GM12878 (cell line): ENCODE data around the gene MAML2. TPM values are rescaled to one million over a fixed set of nuclear protein-coding genes. Genes with fewer than 3 reads are reported as not detected.

Experiments
- ATAC-seq: fragments of 200-7000 bp; cut with Tn5 transposase; 3 replicates; pipeline ENCODE4 v1.9.1; 2020; ENCODE audit warnings: mild to moderate bottlenecking, moderate library complexity
- BruUV-seq: library from RNA; stranded (reverse); fragments of 400-500 nt; replicated peaks from 2 replicates; lab custom pipeline; 2021; lab: Mats Ljungman, UMichigan
- CTCF ChIA-PET: fragments of 300-600 bp; sonication (Branson Sonifier 250); formaldehyde crosslinking; extraction: SDS; loops from one replicate; lab custom pipeline; 2021; ENCODE audit warnings: inconsistent platforms; lab: Yijun Ruan, JAX
- POLR2A ChIA-PET: fragments of 350-600 bp; formaldehyde crosslinking; extraction: SDS; loops from one replicate; lab custom pipeline; 2021; ENCODE audit warnings: inconsistent platforms; lab: Charles Lee
- RAD21 ChIA-PET: fragments of 300-600 bp; sonication (Branson Sonifier 250); formaldehyde crosslinking; loops from one replicate; lab custom pipeline; 2023; ENCODE audit warnings: antibody characterized with exemption; ENCODE audit not compliant: unreplicated experiment; lab: Charles Lee
- SMC1A ChIA-PET: fragments of 300-600 bp; sonication (Branson Sonifier 250); formaldehyde crosslinking; loops from one replicate; lab custom pipeline; 2023; ENCODE audit not compliant: unreplicated experiment, uncharacterized antibody; lab: Charles Lee
- DNase-seq: peaks from one replicate; pipeline ENCODE4 v3.0.0-alpha.2; 2011; ENCODE audit warnings: low read depth, low spot score
- FAIRE-seq: peaks from 3 replicates; lab custom pipeline; 2011; peaks lifted over from hg19 to GRCh38; lab: Jason Lieb, UNC
- H2AFZ ChIP-seq: 2 replicates; pipeline ENCODE4 v1.6.0; 2011; ENCODE audit warnings: low read depth, low read length, control low read depth; ENCODE audit not compliant: control insufficient read depth
- H3K27ac ChIP-seq: 2 replicates; pipeline ENCODE4 v1.5.1; 2011; ENCODE audit warnings: control low read depth; ENCODE audit not compliant: control insufficient read depth, insufficient read depth
- H3K27me3 ChIP-seq, 2 experiments: replicated peaks in 1 of 2; 2 replicates each; pipeline versions ENCODE4 v1.6.0 to v1.6.1; 2011; ENCODE audit warnings: low read length in 1 of 2; ENCODE audit not compliant: control insufficient read depth in 2 of 2, insufficient read depth in 2 of 2
- H3K36me3 ChIP-seq, 2 experiments: 2 replicates each; pipeline ENCODE4 v1.5.1; 2011; ENCODE audit warnings: low read length in 1 of 2; ENCODE audit not compliant: control insufficient read depth in 2 of 2, insufficient read depth in 2 of 2
- H3K4me1 ChIP-seq: 2 replicates; pipeline ENCODE4 v1.6.1; 2011; ENCODE audit warnings: mild to moderate bottlenecking, low read length, moderate library complexity, mixed read lengths; ENCODE audit not compliant: control insufficient read depth, insufficient read depth
- H3K4me2 ChIP-seq: 2 replicates; pipeline ENCODE4 v1.6.0; 2011; ENCODE audit warnings: control low read depth; ENCODE audit not compliant: control insufficient read depth, insufficient read depth
- H3K4me3 ChIP-seq: fragments of 200-600 bp; sonication (generic); 2 replicates; pipeline ENCODE4 v1.5.1; 2016
- H3K79me2 ChIP-seq: 2 replicates; pipeline ENCODE4 v1.6.0; 2011; ENCODE audit warnings: low read length; ENCODE audit not compliant: control insufficient read depth, insufficient read depth
- H3K9ac ChIP-seq: 2 replicates; pipeline ENCODE4 v1.8.0; 2011; ENCODE audit warnings: low read length, control low read depth, mixed read lengths; ENCODE audit not compliant: control insufficient read depth, insufficient read depth
- H3K9me3 ChIP-seq: replicated peaks from 3 replicates; pipeline ENCODE4 v1.5.1; 2011; ENCODE audit warnings: mild to moderate bottlenecking, low read length; ENCODE audit not compliant: control insufficient read depth, insufficient read depth
- H4K20me1 ChIP-seq: 2 replicates; pipeline ENCODE4 v1.6.0; 2011; ENCODE audit not compliant: control insufficient read depth, insufficient read depth
- CREM ChIP-seq: IDR thresholded peaks from 2 replicates; pipeline ENCODE4 v1.6.1; 2014; ENCODE audit warnings: antibody characterized with exemption, low read depth
- EED ChIP-seq: sonication (generic); IDR thresholded peaks from 2 replicates; pipeline ENCODE4 v1.6.1; 2016; ENCODE audit warnings: antibody characterized with exemption, low read depth
- IRF4 ChIP-seq: IDR thresholded peaks from 2 replicates; pipeline ENCODE4 v1.6.1; 2011; ENCODE audit warnings: low read depth, low read length
- KDM1A ChIP-seq: fragments of 200-600 bp; sonication (generic); IDR thresholded peaks from 2 replicates; pipeline ENCODE4 v1.6.1; 2016; ENCODE audit warnings: borderline replicate concordance
- MYC ChIP-seq: IDR thresholded peaks from 2 replicates; pipeline ENCODE4 v1.6.1; 2011; ENCODE audit warnings: mild to moderate bottlenecking, low read length, moderate library complexity, inconsistent platforms; ENCODE audit not compliant: insufficient read depth, insufficient replicate concordance, insufficient read length, severe bottlenecking
- PML ChIP-seq: IDR thresholded peaks from 2 replicates; pipeline ENCODE4 v1.6.1; 2012; ENCODE audit warnings: low read length, inconsistent platforms
- POLR2AphosphoS2 ChIP-seq: IDR thresholded peaks from 2 replicates; pipeline ENCODE4 v1.6.1; 2011; ENCODE audit warnings: low read depth, mild to moderate bottlenecking, low read length, improper control_type of control experiment, moderate library complexity
- YY1 ChIP-seq: IDR thresholded peaks from 2 replicates; pipeline ENCODE4 v1.6.1; 2011; ENCODE audit warnings: low read depth, mild to moderate bottlenecking, low read length
- ZNF384 ChIP-seq: IDR thresholded peaks from 2 replicates; pipeline ENCODE4 v1.6.1; 2012; ENCODE audit warnings: low read depth, mild to moderate bottlenecking, low read length, improper control_type of control experiment, borderline replicate concordance
- WGBS: methylation state at CpG from one replicate; pipeline ENCODE4 v1.1.6; 2016; ENCODE audit warnings: low lambda C conversion rate; ENCODE audit not compliant: insufficient replicate concordance, insufficient coverage; ENCODE audit errors: missing lambda C conversion rate; 5-methylcytosine and 5-hydroxymethylcytosine counted together
- in situ Hi-C: fragments of 300-500 bp; cut with MboI; formaldehyde crosslinking; loops from 9 replicates; pipeline ENCODE4 v1.14.3; 2018; ENCODE audit warnings: mixed read lengths
- intact Hi-C: fragments of 100-400 bp; cut with micrococcal nuclease; formaldehyde crosslinking; loops from one replicate; pipeline ENCODE4 v1.14.2; 2022; ENCODE audit not compliant: unreplicated experiment
- polyA plus RNA-seq, 11 experiments: library from polyadenylated mRNA; depleted of rRNA in 4 of 11; unstranded in 6 of 11; stranded (reverse) in 5 of 11; fragments of >200 nt; fragmentation: Nextera tagmentation in 4 of 11; fragmentation: Illumina TruSeq in 1 of 11; extraction: Ambion mirVana in 4 of 11; extraction: Trizol in 1 of 11; gene quantifications; 1 replicate in 1 of 11; 2 replicates in 10 of 11; pipeline versions ENCODE4 v1.2.1 to v1.2.3, GENCODE V29; 2011 to 2016; ENCODE audit warnings: inconsistent platforms in 2 of 11, missing spikeins in 2 of 11, low read depth in 1 of 11
- total RNA-seq, 4 experiments: library from RNA; depleted of rRNA in 3 of 4; stranded (reverse); fragments of >200 nt in 3 of 4; fragmentation: Illumina TruSeq in 1 of 4; extraction: Trizol in 1 of 4; gene quantifications; 2 replicates each; pipeline versions ENCODE4 v1.2.1 to v1.2.3, GENCODE V29; 2013 to 2021
- TF ChIP-seq, protein P1 (sequence below): fragments of 150-350 bp; IDR thresholded peaks from 2 replicates; pipeline ENCODE4 v1.6.1; 2014; ENCODE audit warnings: mild to moderate bottlenecking, low read depth, low read length
- TF ChIP-seq, protein P2 (sequence below): fragments of 450-650 bp; IDR thresholded peaks from 2 replicates; pipeline ENCODE4 v1.6.1; 2017; ENCODE audit warnings: antibody characterized with exemption, mild to moderate bottlenecking, moderate library complexity

The MAML2 gene
- total and polyA plus RNA-seq, 10 of the 15 experiments (the other 5 are each of a cell fraction or from before 2014, with no cell fraction given): 2.5 to 15.1 (median 12.0) TPM

DNA sequence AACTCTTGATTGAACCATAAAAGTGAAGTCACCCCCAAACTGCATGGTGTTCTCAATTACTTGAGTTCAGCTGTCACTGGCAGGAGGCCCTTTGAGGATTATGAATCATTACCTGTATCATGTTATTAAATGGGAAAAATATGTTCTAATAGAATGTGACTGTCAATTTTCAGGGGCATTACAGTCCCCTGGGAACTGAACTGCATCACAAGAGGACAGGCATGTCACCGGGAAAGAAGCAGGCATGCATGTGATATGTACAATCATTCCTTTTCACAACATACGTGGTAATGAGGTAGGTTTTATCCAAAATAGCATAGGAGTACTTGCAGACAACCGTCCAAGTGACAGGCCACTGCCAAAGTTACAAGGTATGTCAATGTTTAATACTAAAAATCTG is 165.8 kb downstream of the MAML2 start:
- H2AFZ ChIP-seq: no peak overlapping the region
- WGBS: 90% methylated on average over 3 of the region's 3 CpGs
- BruUV-seq: no TSS peak
- H3K27me3 ChIP-seq: no peaks in the 10 kb centered on the region
- no peak overlapping the region for H3K27ac ChIP-seq
- FAIRE-seq (no peak), DNase-seq (no peak), ATAC-seq (no peak)
- ChIA-PET SMC1A (interaction anchor here (1.2 kb wide), 1 partner anchor 11 kb away, joined by 4 read pairs; no protein-coding TSS in a partner anchor), RAD21 (no interaction called here), CTCF (no interaction called here), POLR2A (no interaction called here)
- H3K4me1 ChIP-seq: peaks cover 13% of the 10 kb centered on the region
- H4K20me1 ChIP-seq: no peaks in the 10 kb centered on the region
- no peak overlapping the region for H3K9ac ChIP-seq
- no peak overlapping the region for H3K4me3 ChIP-seq
- TF ChIP-seq CREM: no peak
- no peak for TF ChIP-seq EED
- TF ChIP-seq IRF4: no peak
- TF ChIP-seq PML: no peak
- TF ChIP-seq YY1: no peak
- TF ChIP-seq POLR2AphosphoS2: no peak
- TF ChIP-seq ZNF384: no peak
- no peak for TF ChIP-seq MYC
- TF ChIP-seq, protein P1, sequence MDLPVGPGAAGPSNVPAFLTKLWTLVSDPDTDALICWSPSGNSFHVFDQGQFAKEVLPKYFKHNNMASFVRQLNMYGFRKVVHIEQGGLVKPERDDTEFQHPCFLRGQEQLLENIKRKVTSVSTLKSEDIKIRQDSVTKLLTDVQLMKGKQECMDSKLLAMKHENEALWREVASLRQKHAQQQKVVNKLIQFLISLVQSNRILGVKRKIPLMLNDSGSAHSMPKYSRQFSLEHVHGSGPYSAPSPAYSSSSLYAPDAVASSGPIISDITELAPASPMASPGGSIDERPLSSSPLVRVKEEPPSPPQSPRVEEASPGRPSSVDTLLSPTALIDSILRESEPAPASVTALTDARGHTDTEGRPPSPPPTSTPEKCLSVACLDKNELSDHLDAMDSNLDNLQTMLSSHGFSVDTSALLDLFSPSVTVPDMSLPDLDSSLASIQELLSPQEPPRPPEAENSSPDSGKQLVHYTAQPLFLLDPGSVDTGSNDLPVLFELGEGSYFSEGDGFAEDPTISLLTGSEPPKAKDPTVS: no peak
- TF ChIP-seq, protein P2, sequence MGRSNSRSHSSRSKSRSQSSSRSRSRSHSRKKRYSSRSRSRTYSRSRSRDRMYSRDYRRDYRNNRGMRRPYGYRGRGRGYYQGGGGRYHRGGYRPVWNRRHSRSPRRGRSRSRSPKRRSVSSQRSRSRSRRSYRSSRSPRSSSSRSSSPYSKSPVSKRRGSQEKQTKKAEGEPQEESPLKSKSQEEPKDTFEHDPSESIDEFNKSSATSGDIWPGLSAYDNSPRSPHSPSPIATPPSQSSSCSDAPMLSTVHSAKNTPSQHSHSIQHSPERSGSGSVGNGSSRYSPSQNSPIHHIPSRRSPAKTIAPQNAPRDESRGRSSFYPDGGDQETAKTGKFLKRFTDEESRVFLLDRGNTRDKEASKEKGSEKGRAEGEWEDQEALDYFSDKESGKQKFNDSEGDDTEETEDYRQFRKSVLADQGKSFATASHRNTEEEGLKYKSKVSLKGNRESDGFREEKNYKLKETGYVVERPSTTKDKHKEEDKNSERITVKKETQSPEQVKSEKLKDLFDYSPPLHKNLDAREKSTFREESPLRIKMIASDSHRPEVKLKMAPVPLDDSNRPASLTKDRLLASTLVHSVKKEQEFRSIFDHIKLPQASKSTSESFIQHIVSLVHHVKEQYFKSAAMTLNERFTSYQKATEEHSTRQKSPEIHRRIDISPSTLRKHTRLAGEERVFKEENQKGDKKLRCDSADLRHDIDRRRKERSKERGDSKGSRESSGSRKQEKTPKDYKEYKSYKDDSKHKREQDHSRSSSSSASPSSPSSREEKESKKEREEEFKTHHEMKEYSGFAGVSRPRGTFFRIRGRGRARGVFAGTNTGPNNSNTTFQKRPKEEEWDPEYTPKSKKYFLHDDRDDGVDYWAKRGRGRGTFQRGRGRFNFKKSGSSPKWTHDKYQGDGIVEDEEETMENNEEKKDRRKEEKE: no peak
- TF ChIP-seq KDM1A: no peak
- no peak overlapping the region for H3K4me2 ChIP-seq
- peaks cover 1% of the 10 kb centered on the region; the same call in 1 of the 2 replicates for H3K79me2 ChIP-seq
- in situ Hi-C loops: no loop called here
- H3K9me3 ChIP-seq: no peaks in the 10 kb centered on the region; the same call in 2 of the 3 replicates
- peaks cover 0 to 2% of the 10 kb centered on the region in 2 experiments; a peak in 1 of 4 replicates for H3K36me3 ChIP-seq
- intact Hi-C loops: no loop called here
